NB4 (cell line): Measurements from ENCODE around the gene PSMD3.
"Not testable (repeated sequence)": the region's sequence is repeated elsewhere in the genome, so short reads cannot be mapped to it uniquely, and the experiment has no call there.

Experiments used
- DNase-seq: peaks from one replicate; pipeline ENCODE4 v3.0.0; 2010; ENCODE audit warnings: low read depth
- H3K4me3 ChIP-seq: one replicate; pipeline ENCODE4 v1.5.1; 2011; ENCODE audit warnings: mild to moderate bottlenecking, low read depth, low read length, moderate library complexity
- CTCF ChIP-seq: IDR thresholded peaks from one replicate; pipeline ENCODE4 v1.5.1; 2012; ENCODE audit warnings: low read depth, low read length
- MYC ChIP-seq: IDR thresholded peaks from 2 replicates; pipeline ENCODE4 v1.6.1; 2011; ENCODE audit warnings: low read depth, low read length
- POLR2A ChIP-seq: IDR thresholded peaks from 2 replicates; pipeline ENCODE4 v1.6.1; 2011; ENCODE audit warnings: mild to moderate bottlenecking; ENCODE audit not compliant: insufficient read length; ENCODE audit errors: extremely low read depth
- TF ChIP-seq, protein P1 (sequence below): IDR thresholded peaks from 2 replicates; pipeline ENCODE4 v1.6.1; 2011; ENCODE audit warnings: low read depth, low read length

PSMD3 gene

DNA sequence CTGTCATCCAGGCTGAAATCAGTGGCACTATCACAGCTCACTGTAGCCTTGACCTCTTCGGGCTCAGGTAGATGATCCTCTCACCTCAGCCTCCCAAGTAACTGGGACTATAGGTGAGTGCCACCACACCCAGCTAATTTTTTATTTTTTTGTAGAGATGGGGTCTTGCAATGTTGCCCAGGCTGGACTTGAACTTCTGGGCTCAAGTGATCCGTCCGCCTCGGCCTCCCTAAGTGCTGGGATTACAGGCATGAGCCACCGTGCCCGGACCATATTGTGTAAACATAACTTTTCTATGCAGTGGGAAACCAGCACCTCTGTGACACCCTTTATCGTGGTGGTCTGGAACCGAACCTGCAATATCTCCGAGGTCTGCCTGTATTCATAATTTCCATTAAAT is 23.5 kb downstream of the PSMD3 start:
- TF ChIP-seq MYC (no peak), POLR2A (no peak), CTCF (no peak)
- TF ChIP-seq, protein P1, sequence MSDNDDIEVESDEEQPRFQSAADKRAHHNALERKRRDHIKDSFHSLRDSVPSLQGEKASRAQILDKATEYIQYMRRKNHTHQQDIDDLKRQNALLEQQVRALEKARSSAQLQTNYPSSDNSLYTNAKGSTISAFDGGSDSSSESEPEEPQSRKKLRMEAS: no peak
- no peak for DNase-seq
- H3K4me3 ChIP-seq: no peak overlapping the region

GRCh38 chr17:40004712-40005111 is 24.1 kb downstream of the PSMD3 start:
- DNase-seq: no peak
- no peak overlapping the region for H3K4me3 ChIP-seq
- no peak for TF ChIP-seq CTCF

DNA sequence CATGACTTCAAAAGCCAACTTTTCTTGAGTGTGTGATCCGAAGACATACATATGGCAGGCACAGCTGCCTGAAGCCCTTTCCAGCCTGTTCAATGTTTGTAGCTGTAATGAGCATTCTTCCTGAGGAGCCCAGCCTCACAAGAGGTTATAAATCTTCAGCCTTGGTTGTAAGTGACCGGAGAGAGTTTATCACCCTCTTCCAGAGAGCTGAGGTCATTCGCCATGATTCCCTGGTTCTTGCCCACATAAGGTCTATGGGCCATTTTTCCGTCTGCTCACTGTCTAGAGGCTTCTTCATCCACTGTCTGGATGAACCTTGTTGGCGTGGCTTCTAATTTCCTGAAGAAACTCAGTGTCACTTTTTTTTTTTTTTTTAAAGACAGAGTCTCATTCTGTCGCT is 24.9 kb downstream of the PSMD3 start:
- no peak for DNase-seq
- TF ChIP-seq POLR2A: no peak
- TF ChIP-seq MYC: no peak
- no peak for TF ChIP-seq CTCF
- TF ChIP-seq, protein P1: no peak
- no peak overlapping the region for H3K4me3 ChIP-seq

DNA sequence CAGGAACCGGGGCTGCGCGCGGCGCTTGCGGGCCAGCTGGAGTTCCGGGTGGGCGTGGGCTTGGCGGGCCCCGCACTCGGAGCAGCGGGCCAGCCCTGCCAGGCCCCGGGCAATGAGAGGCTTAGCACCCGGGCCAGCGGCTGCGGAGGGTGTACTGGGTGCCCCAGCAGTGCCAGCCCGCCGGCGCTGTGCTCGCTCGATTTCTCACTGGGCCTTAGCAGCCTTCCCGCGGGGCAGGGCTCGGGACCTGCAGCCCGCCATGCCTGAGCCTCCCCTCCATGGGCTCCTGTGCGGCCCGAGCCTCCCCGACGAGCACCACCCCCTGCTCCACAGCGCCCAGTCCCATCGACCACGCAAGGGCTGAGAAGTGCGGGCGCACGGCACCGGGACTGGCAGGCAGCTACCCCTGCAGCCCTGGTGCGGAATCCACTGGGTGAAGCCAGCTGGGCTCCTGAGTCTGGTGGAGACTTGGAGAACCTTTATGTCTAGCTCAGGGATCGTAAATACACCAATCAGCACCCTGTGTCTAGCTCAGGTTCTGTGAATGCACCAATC is 30.4 kb downstream of the PSMD3 start:
- not testable (repeated sequence) for H3K4me3 ChIP-seq, DNase-seq

DNA sequence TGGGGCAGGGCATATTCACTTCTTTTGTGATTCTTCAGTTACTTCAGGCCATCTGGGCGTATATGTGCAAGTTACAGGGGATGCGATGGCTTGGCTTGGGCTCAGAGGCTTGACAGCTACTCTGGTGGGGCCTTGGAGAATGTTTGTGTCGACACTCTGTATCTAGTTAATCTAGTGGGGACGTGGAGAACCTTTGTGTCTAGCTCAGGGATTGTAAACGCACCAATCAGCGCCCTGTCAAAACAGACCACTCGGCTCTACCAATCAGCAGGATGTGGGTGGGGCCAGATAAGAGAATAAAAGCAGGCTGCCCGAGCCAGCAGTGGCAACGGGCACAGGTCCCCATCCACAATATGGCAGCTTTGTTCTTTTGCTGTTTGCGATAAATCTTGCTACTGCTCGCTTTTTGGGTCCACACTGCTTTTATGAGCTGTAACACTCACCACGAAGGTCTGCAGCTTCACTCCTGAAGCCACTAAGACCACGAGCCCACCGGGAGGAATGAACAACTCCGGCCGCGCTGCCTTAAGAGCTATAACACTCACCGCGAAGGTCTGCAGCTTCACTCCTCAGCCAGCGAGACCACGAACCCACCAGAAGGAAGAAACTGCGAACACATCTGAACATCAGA is 31.5 kb downstream of the PSMD3 start:
- DNase-seq, H3K4me3 ChIP-seq: not testable (repeated sequence)

- no peak for TF ChIP-seq POLR2A
- TF ChIP-seq, protein P1: no peak
- TF ChIP-seq MYC: no peak
- no peak for TF ChIP-seq CTCF
- no peak for DNase-seq
These were observed 33.9 kb downstream of the PSMD3 start for GRCh38 chr17:40014375-40014980.

More at GRCh38 chr17:40014375-40014980, 33.9 kb downstream of the PSMD3 start:
- H3K4me3 ChIP-seq: no peak overlapping the region
